IPS-18a (cell line): Measurements from ENCODE around the gene PSD.

Experiments used
- H3K27ac ChIP-seq: one replicate; pipeline ENCODE4 v1.5.1; 2013; ENCODE audit warnings: low read length
- H3K27me3 ChIP-seq: one replicate; pipeline ENCODE4 v1.6.1; 2013; ENCODE audit warnings: mild to moderate bottlenecking, low read length; ENCODE audit not compliant: control insufficient read depth, insufficient read depth
- H3K36me3 ChIP-seq: one replicate; pipeline ENCODE4 v1.6.1; 2013; ENCODE audit warnings: low read depth, low read length; ENCODE audit not compliant: control insufficient read depth
- H3K4me1 ChIP-seq: one replicate; pipeline ENCODE4 v1.6.1; 2013; ENCODE audit warnings: low read depth, low read length; ENCODE audit not compliant: control insufficient read depth
- H3K4me3 ChIP-seq: one replicate; pipeline ENCODE4 v1.5.1; 2013; ENCODE audit warnings: low read length
- H3K9ac ChIP-seq: one replicate; pipeline ENCODE4 v1.6.1; 2013; ENCODE audit warnings: mild to moderate bottlenecking, low read length, moderate library complexity
- H3K9me3 ChIP-seq: one replicate; pipeline ENCODE4 v1.6.1; 2013; ENCODE audit warnings: low read depth, low read length; ENCODE audit not compliant: control insufficient read depth

PSD gene

DNA sequence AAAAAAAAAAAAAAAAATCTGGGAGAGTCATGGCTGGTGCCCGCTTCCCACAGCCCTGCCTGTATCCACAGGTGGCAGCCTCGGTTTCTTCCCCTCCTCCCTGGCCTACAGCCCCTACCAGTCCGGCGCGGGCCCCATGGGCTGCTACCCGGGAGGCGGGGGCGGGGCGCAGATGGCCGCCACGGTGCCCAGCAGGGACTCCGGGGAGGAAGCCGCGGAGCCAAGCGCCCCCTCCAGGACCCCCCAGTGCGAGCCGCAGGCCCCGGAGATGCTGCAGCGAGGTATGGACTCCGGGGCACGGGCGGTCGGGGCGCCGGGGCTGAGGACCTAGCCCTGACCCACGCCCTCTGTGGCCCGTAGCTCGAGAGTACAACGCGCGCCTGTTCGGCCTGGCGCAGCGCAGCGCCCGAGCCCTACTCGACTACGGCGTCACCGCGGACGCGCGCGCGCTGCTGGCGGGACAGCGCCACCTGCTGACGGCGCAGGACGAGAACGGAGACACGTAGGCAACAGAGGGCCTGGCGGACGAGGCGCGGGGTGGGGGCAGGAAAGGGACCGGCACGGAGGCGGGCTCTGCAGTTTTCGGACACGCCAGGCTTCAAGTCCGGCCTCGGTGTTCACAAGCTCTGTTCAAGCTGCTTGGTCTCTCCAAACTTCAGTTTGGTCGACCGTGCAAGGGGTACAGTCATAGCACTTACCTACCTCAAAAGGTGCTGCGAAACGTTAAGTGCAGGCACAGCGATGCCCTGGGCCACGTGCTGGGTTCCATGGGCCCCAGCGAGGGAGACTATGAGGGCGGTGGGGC, 19.2 kb downstream of the PSD start:
- Histone ChIP-seq H3K27ac (no peak overlapping the region), H3K9ac (no peak overlapping the region), H3K9me3 (no peaks in the 10 kb centered on the region), H3K4me3 (peak overlapping the region; percentile 48), H3K27me3 (peaks cover 9% of the 10 kb centered on the region), H3K4me1 (peaks cover 5% of the 10 kb centered on the region), H3K36me3 (peaks cover 23% of the 10 kb centered on the region)

DNA sequence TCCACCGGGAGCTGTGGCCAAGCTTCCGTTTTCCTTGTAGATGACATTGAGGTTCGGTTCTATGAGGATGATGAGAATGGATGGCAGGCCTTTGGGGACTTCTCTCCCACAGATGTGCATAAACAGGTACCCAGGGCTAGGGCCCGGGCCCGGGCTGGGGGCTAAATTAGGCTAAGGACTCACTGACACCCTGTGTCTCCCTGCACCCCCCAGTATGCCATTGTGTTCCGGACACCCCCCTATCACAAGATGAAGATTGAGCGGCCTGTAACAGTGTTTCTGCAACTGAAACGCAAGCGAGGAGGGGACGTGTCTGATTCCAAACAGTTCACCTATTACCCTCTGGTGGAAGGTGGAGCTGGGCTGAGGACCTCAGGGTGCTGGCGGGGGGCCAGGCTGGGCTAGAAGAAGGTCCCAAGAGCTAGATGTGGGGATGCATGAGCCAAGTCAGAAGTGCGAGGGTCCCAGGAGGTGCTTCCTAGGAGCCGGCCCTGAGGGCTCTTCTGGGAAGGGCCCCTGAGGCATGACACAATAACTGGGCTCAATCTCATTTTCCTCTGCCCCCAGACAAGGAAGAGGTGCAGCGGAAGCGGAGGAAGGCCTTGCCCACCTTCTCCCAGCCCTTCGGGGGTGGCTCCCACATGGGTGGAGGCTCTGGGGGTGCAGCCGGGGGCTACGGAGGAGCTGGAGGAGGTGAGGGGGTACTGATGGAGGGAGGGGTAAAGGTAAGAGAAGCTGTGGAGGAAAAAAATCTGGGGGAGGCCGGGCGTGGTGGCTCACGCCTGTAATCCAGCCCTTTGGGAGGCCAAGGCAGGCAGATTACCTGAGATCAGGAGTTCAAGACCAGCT, 20.2 kb downstream of the PSD start:
- Histone ChIP-seq H3K27me3 (peaks cover 14% of the 10 kb centered on the region), H3K4me3 (peak overlapping the region; percentile 48), H3K4me1 (peaks cover 5% of the 10 kb centered on the region), H3K9ac (no peak overlapping the region), H3K36me3 (peaks cover 23% of the 10 kb centered on the region), H3K27ac (no peak overlapping the region), H3K9me3 (no peaks in the 10 kb centered on the region)

DNA sequence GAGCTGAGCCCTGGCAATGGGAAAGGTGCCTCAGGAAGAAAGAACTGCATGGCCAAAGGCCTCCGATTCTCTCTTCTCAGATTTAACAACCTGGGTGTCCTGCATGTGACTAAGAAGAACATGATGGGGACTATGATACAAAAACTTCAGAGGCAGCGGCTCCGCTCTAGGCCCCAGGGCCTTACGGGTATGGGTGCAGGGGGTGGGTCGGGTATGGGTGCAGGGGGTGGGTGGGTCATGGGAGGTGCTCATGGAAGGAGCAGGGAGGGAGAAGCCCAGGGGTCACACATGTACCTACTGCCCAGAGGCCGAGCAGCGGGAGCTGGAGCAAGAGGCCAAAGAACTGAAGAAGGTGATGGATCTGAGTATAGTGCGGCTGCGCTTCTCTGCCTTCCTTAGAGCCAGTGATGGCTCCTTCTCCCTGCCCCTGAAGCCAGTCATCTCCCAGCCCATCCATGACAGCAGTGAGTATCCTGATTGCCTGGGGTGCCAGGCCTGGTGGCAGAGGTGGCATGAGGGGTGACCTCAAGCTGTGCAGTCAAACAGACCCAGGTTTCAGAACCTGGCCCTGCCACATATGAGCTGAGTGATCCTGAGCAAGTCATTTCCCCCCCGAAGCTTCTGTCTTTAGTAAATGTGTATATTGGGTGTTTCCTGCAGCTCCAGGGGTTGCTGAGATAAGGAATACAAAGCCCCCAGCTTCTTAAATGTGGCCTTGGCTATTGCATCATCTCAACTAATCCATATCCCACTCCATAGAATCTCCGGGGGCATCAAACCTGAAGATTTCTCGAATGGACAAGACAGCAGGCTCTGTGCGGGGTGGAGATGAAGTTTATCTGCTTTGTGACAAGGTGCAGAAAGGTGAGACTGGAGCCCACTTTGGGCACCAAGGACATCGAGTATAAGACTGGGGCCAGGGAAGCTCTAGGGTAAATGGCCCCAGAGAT, 21.1 kb downstream of the PSD start:
- H3K4me1 ChIP-seq: peaks cover 5% of the 10 kb centered on the region
- H3K9me3 ChIP-seq: no peaks in the 10 kb centered on the region
- no peak overlapping the region for H3K27ac ChIP-seq
- H3K27me3 ChIP-seq: peaks cover 23% of the 10 kb centered on the region
- no peak overlapping the region for H3K4me3 ChIP-seq
- no peak overlapping the region for H3K9ac ChIP-seq
- H3K36me3 ChIP-seq: peaks cover 23% of the 10 kb centered on the region

DNA sequence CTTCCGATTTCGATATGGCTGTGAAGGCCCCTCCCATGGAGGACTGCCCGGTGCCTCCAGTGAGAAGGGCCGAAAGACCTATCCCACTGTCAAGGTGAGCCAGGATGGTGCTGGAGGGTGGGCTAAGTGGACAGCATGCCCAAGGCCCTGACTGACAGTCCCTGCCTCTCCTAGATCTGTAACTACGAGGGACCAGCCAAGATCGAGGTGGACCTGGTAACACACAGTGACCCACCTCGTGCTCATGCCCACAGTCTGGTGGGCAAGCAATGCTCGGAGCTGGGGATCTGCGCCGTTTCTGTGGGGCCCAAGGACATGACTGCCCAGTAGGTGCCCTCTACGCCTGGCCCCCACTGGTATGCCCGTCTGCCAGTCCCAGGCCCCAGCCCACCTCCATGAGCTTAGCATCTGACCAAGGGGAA, 21.8 kb downstream of the PSD start:
- Histone ChIP-seq H3K27ac (no peak overlapping the region), H3K4me1 (peaks cover 5% of the 10 kb centered on the region), H3K4me3 (peak overlapping the region; percentile 81), H3K36me3 (peaks cover 22% of the 10 kb centered on the region), H3K27me3 (peaks cover 27% of the 10 kb centered on the region), H3K9ac (no peak overlapping the region), H3K9me3 (no peaks in the 10 kb centered on the region)

DNA sequence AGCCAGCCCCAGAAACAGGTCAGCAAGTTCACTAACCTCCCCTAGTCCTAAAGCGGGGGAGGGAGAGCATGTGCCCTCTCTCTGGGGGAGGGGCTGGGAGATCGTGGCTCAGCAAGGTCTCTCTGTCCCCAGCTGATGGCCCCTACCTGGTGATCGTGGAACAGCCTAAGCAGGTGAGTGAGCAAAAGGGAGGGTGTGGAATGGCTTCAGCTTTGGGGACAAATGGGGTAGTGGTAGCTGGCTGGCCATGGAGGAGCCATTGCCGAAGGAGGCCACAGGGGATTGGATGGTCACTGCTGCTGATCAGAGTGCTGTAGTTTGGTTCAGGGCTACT, 22.3 kb downstream of the PSD start:
- Histone ChIP-seq H3K27me3 (peaks cover 27% of the 10 kb centered on the region), H3K9me3 (no peaks in the 10 kb centered on the region), H3K9ac (peak overlapping the region; percentile 65), H3K36me3 (peaks cover 17% of the 10 kb centered on the region), H3K4me3 (peak overlapping the region; percentile 81), H3K27ac (no peak overlapping the region), H3K4me1 (peaks cover 5% of the 10 kb centered on the region)

DNA sequence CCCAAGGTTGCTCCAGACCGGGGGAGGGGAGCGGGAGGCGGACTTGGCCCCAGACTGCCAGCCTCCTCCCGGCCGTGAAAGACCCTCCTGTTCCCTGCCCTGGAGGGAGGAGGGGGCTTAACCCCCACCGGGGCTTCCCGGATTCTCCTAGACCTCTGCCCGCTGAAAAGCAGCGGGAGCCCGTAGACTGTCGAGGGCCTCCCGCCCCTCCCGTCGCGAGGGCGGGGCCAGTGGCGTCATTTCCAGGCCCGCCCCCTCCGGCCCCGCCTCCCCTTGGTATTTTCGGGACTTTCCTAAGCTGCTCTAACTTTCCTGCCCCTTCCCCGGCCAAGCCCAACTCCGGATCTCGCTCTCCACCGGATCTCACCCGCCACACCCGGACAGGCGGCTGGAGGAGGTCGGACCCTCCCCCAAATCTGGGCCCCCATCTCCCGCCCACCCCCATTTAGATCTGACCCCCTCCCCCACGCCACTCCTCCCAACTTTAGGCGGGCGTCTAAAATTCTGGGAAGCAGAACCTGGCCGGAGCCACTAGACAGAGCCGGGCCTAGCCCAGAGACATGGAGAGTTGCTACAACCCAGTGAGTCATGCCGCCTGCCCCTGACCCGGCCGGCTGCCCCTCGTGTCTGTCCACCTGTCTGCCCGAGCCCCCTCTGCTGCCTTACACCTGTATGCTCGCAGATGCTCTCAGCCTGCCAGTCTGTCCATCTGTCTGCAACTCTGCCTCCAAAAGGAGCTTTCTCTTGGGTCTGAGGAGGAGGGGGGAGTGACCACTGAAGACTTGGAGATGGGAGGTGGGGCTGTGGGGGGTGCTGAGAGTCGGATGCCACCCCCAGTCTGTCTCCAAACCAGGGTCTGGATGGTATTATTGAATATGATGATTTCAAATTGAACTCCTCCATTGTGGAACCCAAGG, 22.9 kb downstream of the PSD start, which contains the start of gene NFKB2:
NFKB2 (plus strand) TSS at position 306 of the 917 bp plus-strand sequence; CDS start at position 561, 255 bp downstream.
- H3K9ac ChIP-seq: peak within 1 kb of the TSS; percentile 65
- H3K4me3 ChIP-seq: peak within 1 kb of the TSS; percentile 81

DNA sequence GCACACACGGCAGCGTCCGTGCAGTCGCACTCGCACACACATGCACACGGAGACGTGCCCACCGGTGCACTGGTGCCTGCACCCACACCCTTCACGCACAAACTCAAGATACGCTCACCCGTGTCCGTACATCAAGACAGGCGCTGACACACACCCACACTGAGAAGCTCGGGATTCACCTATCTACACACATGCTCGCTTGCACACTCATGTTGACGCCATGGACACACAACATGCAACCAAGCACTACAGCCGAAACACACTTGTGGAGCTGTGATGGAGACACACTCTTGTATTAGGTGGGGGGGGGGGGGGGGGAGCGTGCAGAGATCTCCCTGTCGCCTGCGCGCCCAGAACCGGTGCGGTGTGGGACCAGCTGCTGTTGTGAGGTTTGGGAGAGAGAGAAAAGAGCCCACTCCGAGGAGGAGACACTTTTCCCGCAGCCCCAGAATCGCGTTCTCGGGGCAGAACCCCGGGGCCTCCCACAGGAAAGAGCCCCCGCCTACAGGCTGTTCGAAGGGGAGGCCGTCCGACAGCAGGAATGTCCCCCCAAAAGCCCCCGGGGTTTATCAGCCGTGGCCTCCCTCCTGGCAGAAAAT, 23.7 kb downstream of the PSD start:
- no peak overlapping the region for H3K27ac ChIP-seq
- peaks cover 7% of the 10 kb centered on the region for H3K36me3 ChIP-seq
- peaks cover 5% of the 10 kb centered on the region for H3K4me1 ChIP-seq
- no peaks in the 10 kb centered on the region for H3K9me3 ChIP-seq
- peak overlapping the region; percentile 81 for H3K4me3 ChIP-seq
- H3K9ac ChIP-seq: peak overlapping the region; percentile 63
- H3K27me3 ChIP-seq: peaks cover 34% of the 10 kb centered on the region

More for the DNA sequence above, 22.9 kb downstream of the PSD start, which contains the start of gene NFKB2:
- Histone ChIP-seq H3K4me1 (peaks cover 5% of the 10 kb centered on the region), H3K27ac (no peak within 1 kb of the TSS), H3K27me3 (peaks cover 31% of the 10 kb centered on the region), H3K36me3 (peaks cover 12% of the 10 kb centered on the region), H3K9me3 (no peaks in the 10 kb centered on the region)

DNA sequence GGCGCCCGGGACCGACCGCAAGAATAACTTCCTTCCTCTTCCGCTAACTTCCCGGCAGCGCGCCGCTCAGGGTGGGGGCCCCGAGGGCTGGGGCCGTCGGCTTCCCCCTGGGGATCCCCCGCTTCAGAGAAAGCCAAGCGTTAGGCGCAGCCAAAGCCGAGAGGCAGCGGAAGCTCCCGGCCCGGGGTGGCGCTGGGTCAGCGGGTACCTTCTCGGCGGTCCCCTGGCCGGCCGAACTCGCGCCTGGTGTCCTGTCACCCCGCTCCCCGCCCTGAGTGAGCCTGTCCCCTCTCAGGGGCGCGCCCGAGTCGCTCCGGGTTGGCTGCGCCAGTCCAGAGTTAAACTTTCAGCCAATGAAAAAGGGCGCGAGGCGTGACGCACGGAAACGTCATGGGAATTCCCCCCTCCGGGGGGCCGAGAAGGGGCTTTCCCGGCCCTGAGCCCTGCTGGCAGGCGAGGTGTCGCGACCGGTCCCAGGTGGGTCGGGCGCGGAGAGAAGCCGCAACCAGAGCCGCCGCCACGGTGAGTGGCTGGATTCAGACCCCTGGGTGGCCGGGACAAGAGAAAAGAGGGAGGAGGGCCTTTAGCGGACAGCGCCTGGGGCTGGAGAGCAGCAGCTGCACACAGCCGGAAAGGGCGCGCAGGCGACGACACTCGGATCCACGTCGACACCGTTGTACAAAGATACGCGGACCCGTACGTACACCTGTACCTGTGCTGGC, 24.3 kb downstream of the PSD start:
- Histone ChIP-seq H3K9me3 (no peaks in the 10 kb centered on the region), H3K27ac (no peak overlapping the region), H3K9ac (peak overlapping the region; percentile 63), H3K27me3 (peaks cover 35% of the 10 kb centered on the region), H3K4me1 (peaks cover 5% of the 10 kb centered on the region), H3K36me3 (peaks cover 7% of the 10 kb centered on the region), H3K4me3 (peak overlapping the region; percentile 81)

DNA sequence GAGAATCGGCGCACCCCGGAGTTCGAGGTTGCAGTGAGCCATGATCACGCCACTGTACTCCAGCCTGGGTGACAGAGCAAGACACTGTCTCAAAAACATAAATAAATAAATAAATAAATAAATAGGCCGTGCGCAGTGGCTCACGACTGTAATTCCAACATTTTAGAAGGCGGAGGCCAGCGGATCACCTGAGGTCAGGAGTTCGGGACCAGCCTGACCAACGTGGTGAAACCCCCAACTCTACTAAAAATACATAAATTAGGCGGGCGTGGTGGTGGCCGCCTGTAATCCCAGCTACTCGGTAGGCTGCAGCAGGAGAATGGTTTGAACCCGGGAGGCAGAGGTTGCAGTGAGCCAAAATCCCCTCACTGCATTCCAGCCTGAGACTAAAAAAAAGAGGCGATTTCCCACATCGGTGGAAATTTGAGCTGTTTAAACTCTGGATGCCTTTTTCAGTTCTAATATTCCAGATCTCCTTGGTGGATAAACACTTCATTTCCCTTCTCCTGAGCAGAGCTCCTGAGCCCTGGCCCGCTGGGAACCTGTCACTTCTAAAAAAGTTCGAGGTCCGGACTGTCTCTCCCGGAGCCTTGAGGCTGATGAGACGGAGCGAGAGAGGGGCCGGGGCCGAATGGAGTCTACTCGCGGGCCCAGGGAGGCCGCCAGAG, 25.0 kb downstream of the PSD start:
- Histone ChIP-seq H3K9ac (peak overlapping the region; percentile 63), H3K9me3 (no peaks in the 10 kb centered on the region), H3K27me3 (peaks cover 35% of the 10 kb centered on the region), H3K4me3 (peak overlapping the region; percentile 81), H3K4me1 (peaks cover 5% of the 10 kb centered on the region), H3K36me3 (peaks cover 7% of the 10 kb centered on the region), H3K27ac (no peak overlapping the region)
